CD4-positive, alpha-beta T cell treated with Interferon gamma for 1 hour (primary cell): ENCODE data around the gene TRPM7.
"Not testable (repeated sequence)": the region's sequence is repeated elsewhere in the genome, so short reads cannot be mapped to it uniquely, and the experiment has no call there.

Experiments
- DNase-seq: peaks from one replicate; pipeline ENCODE4 v3.0.0-alpha.2; 2020

Gene TRPM7

DNA sequence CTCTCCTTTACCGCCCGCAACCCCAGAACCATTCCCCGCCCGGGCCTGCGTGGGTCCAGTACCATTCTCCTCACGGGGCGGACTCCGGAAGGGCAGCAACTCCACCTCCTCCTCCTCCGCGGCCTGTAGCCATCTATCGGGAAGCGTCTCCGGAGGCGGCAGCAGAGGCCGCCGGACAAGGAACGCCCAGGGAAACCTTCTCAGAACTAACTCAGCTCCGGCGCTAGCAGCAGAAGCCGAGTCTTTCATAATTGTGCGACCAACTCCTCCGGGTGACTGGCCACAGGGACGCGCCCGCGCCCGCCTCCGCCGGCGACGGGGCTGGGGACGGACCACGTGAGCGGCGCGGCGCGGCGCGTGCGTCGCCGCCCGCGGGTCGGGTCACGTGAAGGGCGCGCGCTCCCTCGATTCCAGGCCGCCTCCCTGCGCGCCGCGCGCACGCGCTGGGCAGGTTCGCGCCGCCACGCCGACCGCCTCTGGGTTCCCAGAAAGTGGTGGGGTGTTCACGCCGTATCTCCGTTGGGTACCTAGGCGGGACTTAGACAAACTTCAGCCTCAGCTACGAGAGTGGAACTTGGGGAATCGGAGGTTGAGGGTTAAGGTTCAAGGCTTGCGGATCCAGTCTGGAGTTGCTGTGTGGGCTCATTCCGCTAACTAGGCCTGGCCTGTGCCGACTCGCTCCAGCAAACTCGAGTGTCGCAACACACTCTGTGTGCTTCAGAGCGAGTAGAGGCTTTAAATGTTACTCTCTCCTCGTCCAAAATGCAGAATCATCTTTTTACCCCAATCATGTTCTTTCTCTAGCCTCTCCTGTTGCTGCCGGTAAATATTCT is at the start of gene TRPM7:
Gene TRPM7 (minus strand): TSS at position 329 of the 833 bp plus-strand sequence. CDS start 264 bp downstream, at position 65.
- DNase-seq, result peak; percentile 85

GRCh38 chr15:50735156-50735555 is 48.6 kb upstream of the TRPM7 start:
- no peak for DNase-seq

DNA sequence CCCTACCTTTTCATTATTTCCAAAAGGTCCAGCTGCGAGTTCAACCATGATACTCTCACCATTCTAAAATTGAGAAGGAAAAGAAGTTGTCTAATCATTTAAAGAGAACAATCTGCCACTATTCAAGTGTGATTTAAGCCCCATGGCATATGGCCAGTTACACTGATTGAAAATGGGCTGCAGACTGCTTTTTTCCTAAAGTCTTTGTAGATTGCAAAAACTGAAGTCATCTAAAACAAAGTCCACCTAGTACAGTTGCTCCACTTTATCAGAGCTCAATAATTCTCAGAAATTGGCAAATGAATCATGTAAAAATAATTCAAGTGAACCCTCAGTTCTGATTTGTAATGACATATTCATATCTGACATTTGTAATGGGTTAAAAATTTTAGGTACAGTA is 39.7 kb upstream of the TRPM7 start:
- DNase-seq, result no peak

DNA sequence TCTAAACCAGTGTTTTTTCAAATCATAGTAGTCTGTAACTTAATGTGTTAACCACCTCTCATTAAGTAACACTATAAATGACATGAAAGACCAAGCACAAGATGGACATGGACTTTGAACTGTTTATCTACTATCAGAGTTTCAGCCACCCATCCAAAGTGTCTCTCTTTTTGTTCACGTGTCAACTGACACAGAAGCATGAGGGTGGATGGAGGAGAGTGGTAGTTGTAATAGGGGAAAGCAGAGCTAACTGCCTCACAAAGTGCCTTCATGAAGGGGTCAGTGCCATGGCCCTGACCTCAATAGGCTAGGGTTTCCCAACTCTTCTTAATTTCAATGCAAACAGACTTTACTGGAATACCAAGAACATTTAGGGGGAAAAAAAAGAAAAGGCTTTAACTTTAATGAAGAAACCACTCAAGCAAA is 32.1 kb upstream of the TRPM7 start:
- DNase-seq, result no peak

- no peak for DNase-seq
Observed at GRCh38 chr15:50712018-50712417, 25.4 kb upstream of the TRPM7 start.

- DNase-seq, result no peak
Observed at GRCh38 chr15:50710585-50710984, 24.0 kb upstream of the TRPM7 start.

DNA sequence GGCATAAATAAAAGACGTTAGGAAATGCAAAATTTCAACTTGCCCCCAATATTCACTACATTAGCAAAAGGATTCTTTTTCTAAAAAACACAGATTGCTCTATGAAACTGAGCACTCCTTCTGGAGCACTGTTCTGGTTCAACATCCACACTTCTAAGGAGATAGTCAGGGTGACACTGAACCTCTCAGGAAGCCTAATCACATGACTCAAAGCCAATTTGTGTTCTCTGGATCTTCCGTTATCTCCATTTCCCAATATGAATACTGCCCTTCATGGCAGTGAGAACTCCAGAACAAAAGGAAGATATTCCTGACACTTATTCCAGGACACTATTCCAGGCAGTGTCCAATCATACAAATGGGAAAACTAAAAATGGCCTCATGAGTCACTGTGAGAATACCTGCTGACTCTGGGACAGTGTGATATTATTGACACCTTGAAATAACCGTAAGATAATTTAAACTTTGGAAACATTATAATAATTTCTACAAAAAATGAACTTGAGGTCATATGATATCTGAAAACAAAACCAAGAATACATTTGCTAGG is 21.4 kb upstream of the TRPM7 start:
- no peak for DNase-seq

GRCh38 chr15:50702762-50703334 is 16.3 kb upstream of the TRPM7 start:
- DNase-seq, result no peak

DNA sequence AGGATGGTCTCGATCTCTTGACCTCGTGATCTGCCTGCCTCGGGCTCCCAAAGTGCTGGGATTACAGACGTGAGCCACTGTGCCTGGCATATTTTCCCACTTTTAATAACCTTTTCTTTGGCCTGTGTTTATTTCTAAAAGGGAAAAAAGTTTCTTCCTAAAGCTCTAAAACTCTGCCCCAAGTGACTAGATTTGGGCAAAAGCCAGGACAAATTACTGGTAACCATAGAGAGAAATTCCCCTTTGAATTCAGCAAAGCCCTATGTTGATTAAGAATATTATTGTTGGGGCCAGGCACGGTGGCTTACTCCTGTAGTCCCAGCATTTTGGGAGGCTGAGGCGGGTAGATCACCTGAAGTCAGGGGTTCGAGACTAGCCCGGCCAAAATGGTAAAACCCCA is 11.5 kb upstream of the TRPM7 start:
- no peak for DNase-seq

DNA sequence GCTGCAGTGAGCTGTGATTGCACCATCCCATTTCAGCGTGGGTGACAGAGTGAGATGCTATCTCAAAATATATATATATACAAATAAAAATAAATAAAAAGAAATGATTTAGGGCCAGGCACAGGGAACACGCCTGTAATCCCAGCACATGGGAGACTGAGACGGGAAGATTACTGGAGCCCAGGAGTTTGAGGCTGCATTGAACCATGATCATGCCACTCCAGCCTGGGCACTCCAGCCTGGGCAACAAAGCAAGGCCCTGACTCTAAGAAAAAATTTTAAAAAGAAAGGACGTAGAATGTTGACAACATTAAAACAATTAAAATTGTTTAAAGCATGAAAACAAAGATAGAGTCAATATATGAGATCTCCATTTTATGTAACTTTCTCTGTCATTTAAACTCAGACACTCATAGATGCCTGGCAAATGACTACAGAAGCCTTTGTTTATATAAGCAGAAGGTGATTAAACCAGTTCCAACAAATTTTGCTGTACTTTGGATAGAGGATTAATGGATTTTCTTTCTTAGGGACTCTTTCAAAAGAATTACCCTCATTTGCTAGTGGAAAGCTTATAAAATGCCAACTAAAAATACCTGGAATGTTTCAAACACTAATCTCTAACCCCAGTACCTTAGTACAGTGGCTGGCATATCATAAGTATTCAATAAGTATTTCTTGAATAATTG is 10.7 kb upstream of the TRPM7 start:
- DNase-seq, result no peak

DNA sequence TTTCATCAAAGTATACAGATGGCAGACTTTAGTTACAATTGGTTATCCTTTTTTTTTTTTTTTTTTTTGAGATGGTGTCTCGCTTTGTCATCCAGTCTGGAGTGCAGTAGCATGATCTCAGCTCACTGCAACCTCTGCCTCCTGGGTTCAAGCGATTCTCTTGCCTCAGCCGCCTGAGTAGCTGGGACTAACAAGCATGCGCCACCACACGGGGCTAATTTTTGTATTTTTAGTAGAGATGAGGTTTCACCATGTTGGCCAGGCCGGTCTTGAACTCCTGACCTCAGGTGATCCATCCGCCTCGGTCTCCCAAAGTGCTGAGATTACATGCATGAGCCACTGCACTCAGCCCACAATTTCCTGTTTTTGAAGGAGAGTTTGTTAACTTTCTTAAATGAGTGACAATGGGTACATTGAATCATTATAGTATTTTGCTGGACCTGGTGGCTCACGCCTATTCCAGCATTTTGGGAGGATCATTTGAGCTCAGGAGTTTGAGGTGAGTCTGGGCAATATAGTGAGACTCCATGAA is 8.1 kb upstream of the TRPM7 start:
- DNase-seq, result not testable (repeated sequence)

GRCh38 chr15:50687302-50687902 is 805 bp upstream of the TRPM7 start:
- no peak for DNase-seq

DNA sequence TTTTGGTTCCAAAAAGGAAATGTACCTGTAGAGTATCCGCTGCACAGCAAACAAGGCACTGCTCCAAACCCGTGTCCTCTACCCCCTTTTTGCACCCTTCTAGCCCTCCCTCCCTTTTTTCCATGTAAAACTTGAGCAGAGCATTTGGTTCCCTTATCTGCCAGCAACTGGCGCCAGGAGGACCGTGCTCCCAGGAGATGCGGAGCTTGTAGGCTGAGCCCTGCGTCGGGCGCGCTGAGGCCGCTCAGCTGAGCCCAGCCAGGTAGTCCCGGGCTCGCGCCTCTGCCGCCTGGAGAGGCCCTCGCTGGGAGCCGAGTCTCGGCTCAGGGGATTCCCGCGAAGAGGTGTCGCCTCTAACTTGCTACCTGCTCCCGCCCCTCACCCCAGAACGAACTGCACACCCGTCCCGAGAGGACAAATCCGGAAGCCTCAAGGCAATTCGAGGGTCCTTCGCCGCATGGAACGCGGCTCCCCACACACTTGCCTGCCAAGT is 575 bp downstream of the TRPM7 start:
- peak; percentile 76 for DNase-seq

- no peak for DNase-seq
Observed at GRCh38 chr15:50685191-50685975, 1.2 kb downstream of the TRPM7 start.

GRCh38 chr15:50681467-50681866 is 5.1 kb downstream of the TRPM7 start:
- no peak for DNase-seq

- no peak for DNase-seq
Observed at GRCh38 chr15:50676799-50677483, 9.7 kb downstream of the TRPM7 start.

DNA sequence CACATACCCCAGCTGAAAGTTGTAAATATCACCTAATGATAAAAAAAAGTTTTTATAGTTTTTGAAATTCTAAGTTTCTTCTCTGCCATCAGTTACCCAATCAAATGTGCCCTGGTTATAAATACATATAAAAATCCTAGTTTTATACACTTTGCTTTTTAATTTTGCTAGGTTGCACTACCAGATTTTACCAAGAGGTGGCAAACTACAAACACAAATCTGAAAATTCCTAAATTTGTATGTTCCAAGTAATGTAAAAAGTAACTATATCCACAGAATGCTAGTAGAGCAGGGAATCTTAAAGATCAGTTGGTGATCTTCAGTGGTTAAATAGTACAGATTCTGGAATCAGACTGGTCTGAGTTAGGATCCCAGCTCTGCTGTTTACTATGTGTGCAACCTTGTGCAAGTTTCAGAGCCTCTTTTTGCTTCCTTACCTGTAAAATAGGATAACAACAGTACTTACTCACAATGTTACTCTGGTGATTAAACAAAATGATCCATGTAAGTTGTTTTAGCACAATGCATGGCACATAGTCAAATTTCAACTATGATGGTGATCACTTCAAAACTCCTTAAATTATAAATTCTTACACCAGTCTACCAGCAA is 11.0 kb downstream of the TRPM7 start:
- no peak for DNase-seq

- DNase-seq, result no peak
Observed at GRCh38 chr15:50670115-50670514, 16.5 kb downstream of the TRPM7 start.

- no peak for DNase-seq
Observed at GRCh38 chr15:50669611-50670010, 17.0 kb downstream of the TRPM7 start.

DNA sequence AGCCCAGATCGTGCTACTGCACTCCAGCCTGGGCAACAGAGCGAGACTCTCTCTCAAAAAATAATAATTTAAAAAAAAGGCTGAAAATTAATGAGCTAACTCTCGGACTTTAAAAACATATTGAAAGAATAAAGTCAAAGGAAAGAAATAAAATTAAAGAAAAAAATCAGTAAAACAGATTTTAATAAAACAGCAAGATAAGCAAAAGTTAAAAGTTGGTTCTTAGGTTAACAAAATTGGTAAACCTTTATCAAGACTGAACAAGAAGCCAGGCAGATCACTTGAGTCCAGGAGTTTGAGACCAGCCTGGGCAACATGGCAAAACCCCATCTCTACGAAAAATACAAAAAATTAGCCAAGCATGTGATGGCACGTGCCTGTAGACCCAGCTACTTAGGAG is 20.7 kb downstream of the TRPM7 start:
- no peak for DNase-seq

DNA sequence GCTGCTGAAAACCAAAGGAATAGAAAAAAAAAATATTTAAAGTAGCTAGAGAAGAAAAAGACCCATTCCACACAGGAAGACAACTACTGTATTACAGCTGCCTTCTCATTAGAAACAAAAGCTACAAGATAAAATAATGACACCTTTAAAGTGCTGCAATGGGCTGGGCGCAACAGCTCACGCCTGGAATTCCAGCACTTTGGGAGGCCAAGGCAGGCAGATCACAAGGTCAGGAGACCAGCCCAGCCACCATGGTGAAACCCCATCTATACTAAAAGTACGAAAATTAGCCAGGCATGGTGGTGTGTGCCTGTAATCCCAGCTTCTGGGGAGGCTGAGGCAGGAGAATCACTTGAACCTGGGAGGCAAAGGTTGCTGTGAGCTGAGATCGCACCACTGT is 31.0 kb downstream of the TRPM7 start:
- DNase-seq, result no peak
